Measurements from ENCODE around the gene NSUN4.

NSUN4 gene

GRCh38 chr1:46368791-46369190 lies 28.2 kb downstream of the NSUN4 start:
- H3K27ac ChIP-seq, result no peak overlapping the region
- TF ChIP-seq CTCF (IDR thresholded peaks at IDR 0.05) (no peak), ZFX (IDR thresholded peaks at IDR 0.05; ENCODE audit: borderline replicate concordance) (no peak)

- peak overlapping the region; percentile 22; the same call in 1 of the 2 replicates for H3K27ac ChIP-seq
- TF ChIP-seq CTCF (IDR thresholded peaks at IDR 0.05) (no peak), ZFX (IDR thresholded peaks at IDR 0.05; ENCODE audit: borderline replicate concordance) (no peak)
Measured at GRCh38 chr1:46369542-46370213, 29.1 kb downstream of the NSUN4 start.

- peak overlapping the region; percentile 22; the same call in 1 of the 2 replicates for H3K27ac ChIP-seq
- TF ChIP-seq ZFX (IDR thresholded peaks at IDR 0.05; ENCODE audit: borderline replicate concordance) (no peak), CTCF (IDR thresholded peaks at IDR 0.05) (no peak)
Measured at GRCh38 chr1:46370214-46370633, 29.6 kb downstream of the NSUN4 start.

GRCh38 chr1:46372431-46372830 lies 31.8 kb downstream of the NSUN4 start:
- TF ChIP-seq CTCF (IDR thresholded peaks at IDR 0.05) (no peak), ZFX (IDR thresholded peaks at IDR 0.05; ENCODE audit: borderline replicate concordance) (no peak)
- H3K27ac ChIP-seq, result no peak overlapping the region

GRCh38 chr1:46379996-46380395 lies 39.4 kb downstream of the NSUN4 start:
- TF ChIP-seq ZFX (IDR thresholded peaks at IDR 0.05; ENCODE audit: borderline replicate concordance) (no peak), CTCF (IDR thresholded peaks at IDR 0.05) (no peak)

GRCh38 chr1:46380508-46380907 lies 39.9 kb downstream of the NSUN4 start:
- no peak for TF ChIP-seq CTCF (IDR thresholded peaks at IDR 0.05)
- no peak for TF ChIP-seq ZFX (IDR thresholded peaks at IDR 0.05; ENCODE audit: borderline replicate concordance)
- no peak overlapping the region for H3K27ac ChIP-seq

More at GRCh38 chr1:46379996-46380395, 39.4 kb downstream of the NSUN4 start:
- H3K27ac ChIP-seq, result no peak overlapping the region

GRCh38 chr1:46393510-46393909 lies 52.9 kb downstream of the NSUN4 start:
- no peak for TF ChIP-seq ZFX (IDR thresholded peaks at IDR 0.05; ENCODE audit: borderline replicate concordance)
- no peak for TF ChIP-seq CTCF (IDR thresholded peaks at IDR 0.05)
- H3K27ac ChIP-seq, result peak overlapping the region; percentile 76; the same call in 1 of the 2 replicates
